WTC11 (cell line): ENCODE measurements around the gene ARMC6. TPM values are rescaled to one million over a fixed set of nuclear protein-coding genes. Genes with fewer than 3 reads are reported as not detected.

Experiments
- ATAC-seq: fragments of 200-7000 bp; cut with Tn5 transposase; 2 replicates; pipeline ENCODE4 v1.10.0; 2021; ENCODE audit warnings: mild to moderate bottlenecking, moderate library complexity
- CTCF ChIA-PET: fragments of 300-600 bp; sonication (Branson Sonifier 250); formaldehyde crosslinking; loops from one replicate; lab custom pipeline; 2021; ENCODE audit warnings: antibody characterized with exemption; lab: Charles Lee
- POLR2A ChIA-PET: fragments of 350-600 bp; sonication (Branson Sonifier 250); formaldehyde crosslinking; loops from one replicate; lab custom pipeline; 2021; ENCODE audit warnings: antibody characterized with exemption; lab: Charles Lee
- DNase-seq: peaks from one replicate; pipeline ENCODE4 v3.0.0; 2021; ENCODE audit warnings: low spot score
- H3K27ac Mint-ChIP-seq: 2 replicates; pipeline ENCODE4 v1.8.0; 2021; ENCODE audit warnings: mixed read lengths
- H3K27me3 Mint-ChIP-seq: 2 replicates; pipeline ENCODE4 v1.8.0; 2021; ENCODE audit warnings: low read depth, mild to moderate bottlenecking, moderate library complexity, mixed read lengths
- H3K36me3 Mint-ChIP-seq: 2 replicates; pipeline ENCODE4 v1.8.0; 2021; ENCODE audit warnings: mixed read lengths
- H3K4me1 Mint-ChIP-seq: 2 replicates; pipeline ENCODE4 v1.8.0; 2022; ENCODE audit warnings: mixed read lengths
- H3K4me3 Mint-ChIP-seq: 2 replicates; pipeline ENCODE4 v1.8.0; 2021; ENCODE audit warnings: mild to moderate bottlenecking, moderate library complexity, mixed read lengths
- H3K9me3 Mint-ChIP-seq: 2 replicates; pipeline ENCODE4 v1.8.0; 2021; ENCODE audit warnings: mixed read lengths
- ATF2 ChIP-seq: sonication (generic); formaldehyde crosslinking; IDR thresholded peaks from 2 replicates; pipeline ENCODE4 v1.8.1; 2022; ENCODE audit warnings: low read depth, missing genetic modification reagents, borderline replicate concordance
- CREM ChIP-seq: sonication (generic); formaldehyde crosslinking; IDR thresholded peaks from 2 replicates; pipeline ENCODE4 v1.8.1; 2022; ENCODE audit warnings: mild to moderate bottlenecking, missing genetic modification reagents, moderate library complexity
- FOXJ3 ChIP-seq: sonication (generic); formaldehyde crosslinking; IDR thresholded peaks from 2 replicates; pipeline ENCODE4 v1.9.0; 2021; ENCODE audit warnings: missing genetic modification reagents, mild to moderate bottlenecking, borderline replicate concordance
- FOXP4 ChIP-seq: sonication (generic); formaldehyde crosslinking; IDR thresholded peaks from 2 replicates; pipeline ENCODE4 v1.8.0; 2022; ENCODE audit warnings: mild to moderate bottlenecking, missing genetic modification reagents
- GTF2I ChIP-seq: fragments of 250-450 bp; sonication (Bioruptor Pico); conservative IDR thresholded peaks from 2 replicates; pipeline ENCODE4 v1.4.0; 2021; ENCODE audit warnings: mild to moderate bottlenecking
- MYBL2 ChIP-seq: sonication (generic); formaldehyde crosslinking; IDR thresholded peaks from 2 replicates; pipeline ENCODE4 v1.8.1; 2023; ENCODE audit warnings: mild to moderate bottlenecking, moderate library complexity, missing genetic modification reagents
- NFATC4 ChIP-seq: fragments of 250-450 bp; sonication (Bioruptor Pico); IDR thresholded peaks from 2 replicates; pipeline ENCODE4 v1.9.0; 2021; ENCODE audit warnings: mild to moderate bottlenecking
- NFE2L1 ChIP-seq: sonication (generic); formaldehyde crosslinking; IDR thresholded peaks from 2 replicates; pipeline ENCODE4 v1.8.1; 2023; ENCODE audit warnings: missing genetic modification reagents
- NFYB ChIP-seq: sonication (generic); formaldehyde crosslinking; conservative IDR thresholded peaks from 2 replicates; pipeline ENCODE4 v1.8.0; 2022; ENCODE audit warnings: low read depth, missing genetic modification reagents
- NR3C1 ChIP-seq: sonication (generic); formaldehyde crosslinking; conservative IDR thresholded peaks from 2 replicates; pipeline ENCODE4 v1.8.1; 2023; ENCODE audit warnings: low read depth, mild to moderate bottlenecking, missing genetic modification reagents
- OVOL2 ChIP-seq: fragments of 250-450 bp; sonication (Bioruptor Pico); IDR thresholded peaks from 2 replicates; pipeline ENCODE4 v1.9.0; 2021; ENCODE audit warnings: mild to moderate bottlenecking, borderline replicate concordance
- SMAD3 ChIP-seq: sonication (generic); formaldehyde crosslinking; IDR thresholded peaks from 2 replicates; pipeline ENCODE4 v1.8.0; 2022; ENCODE audit warnings: missing genetic modification reagents, mild to moderate bottlenecking, borderline replicate concordance
- TCF7 ChIP-seq: sonication (generic); formaldehyde crosslinking; IDR thresholded peaks from 2 replicates; pipeline ENCODE4 v1.8.0; 2022; ENCODE audit warnings: mild to moderate bottlenecking, low read depth, missing genetic modification reagents, moderate library complexity
- ZBTB21 ChIP-seq: sonication (generic); formaldehyde crosslinking; IDR thresholded peaks from 2 replicates; pipeline ENCODE4 v1.8.1; 2023; ENCODE audit warnings: mild to moderate bottlenecking, missing genetic modification reagents, borderline replicate concordance
- ZNF263 ChIP-seq: sonication (generic); formaldehyde crosslinking; IDR thresholded peaks from 2 replicates; pipeline ENCODE4 v1.8.1; 2022; ENCODE audit warnings: low read depth, mild to moderate bottlenecking, moderate library complexity, missing genetic modification reagents
- ZNF317 ChIP-seq: sonication (generic); formaldehyde crosslinking; IDR thresholded peaks from 2 replicates; pipeline ENCODE4 v1.8.1; 2023; ENCODE audit warnings: low read depth, mild to moderate bottlenecking, moderate library complexity, missing genetic modification reagents, borderline replicate concordance
- ZNF416 ChIP-seq: fragments of 250-450 bp; sonication (Bioruptor Pico); IDR thresholded peaks from 2 replicates; pipeline ENCODE4 v1.9.0; 2021; ENCODE audit warnings: mild to moderate bottlenecking, inconsistent platforms
- total RNA-seq: library from RNA; stranded (reverse); gene quantifications from 3 replicates; pipeline ENCODE4 v1.2.3, GENCODE V29; 2021
- TF ChIP-seq, protein P1 (sequence below): sonication (generic); formaldehyde crosslinking; IDR thresholded peaks from 2 replicates; pipeline ENCODE4 v1.8.1; 2022; ENCODE audit warnings: mild to moderate bottlenecking, moderate library complexity, missing genetic modification reagents
- TF ChIP-seq, protein P2 (sequence below): fragments of 250-450 bp; sonication (Bioruptor Pico); conservative IDR thresholded peaks from 2 replicates; pipeline ENCODE4 v1.9.0; 2021; ENCODE audit warnings: mild to moderate bottlenecking
- TF ChIP-seq, protein P3 (sequence below): sonication (generic); formaldehyde crosslinking; IDR thresholded peaks from 2 replicates; pipeline ENCODE4 v1.8.1; 2023; ENCODE audit warnings: mild to moderate bottlenecking, missing genetic modification reagents, moderate library complexity
- TF ChIP-seq, protein P4 (sequence below): sonication (generic); formaldehyde crosslinking; IDR thresholded peaks from 2 replicates; pipeline ENCODE4 v1.8.0; 2022; ENCODE audit warnings: mild to moderate bottlenecking, missing genetic modification reagents

The ARMC6 gene
- total RNA-seq, 1 experiment from 2014 or later = 58.8 TPM

GRCh38 chr19:19004144-19004543, 29.3 kb upstream of the ARMC6 start (continued):
- TF ChIP-seq, protein P1, sequence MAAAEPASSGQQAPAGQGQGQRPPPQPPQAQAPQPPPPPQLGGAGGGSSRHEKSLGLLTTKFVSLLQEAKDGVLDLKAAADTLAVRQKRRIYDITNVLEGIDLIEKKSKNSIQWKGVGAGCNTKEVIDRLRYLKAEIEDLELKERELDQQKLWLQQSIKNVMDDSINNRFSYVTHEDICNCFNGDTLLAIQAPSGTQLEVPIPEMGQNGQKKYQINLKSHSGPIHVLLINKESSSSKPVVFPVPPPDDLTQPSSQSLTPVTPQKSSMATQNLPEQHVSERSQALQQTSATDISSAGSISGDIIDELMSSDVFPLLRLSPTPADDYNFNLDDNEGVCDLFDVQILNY (CRISPR knock-in tag) = no peak
- TF ChIP-seq, protein P2, sequence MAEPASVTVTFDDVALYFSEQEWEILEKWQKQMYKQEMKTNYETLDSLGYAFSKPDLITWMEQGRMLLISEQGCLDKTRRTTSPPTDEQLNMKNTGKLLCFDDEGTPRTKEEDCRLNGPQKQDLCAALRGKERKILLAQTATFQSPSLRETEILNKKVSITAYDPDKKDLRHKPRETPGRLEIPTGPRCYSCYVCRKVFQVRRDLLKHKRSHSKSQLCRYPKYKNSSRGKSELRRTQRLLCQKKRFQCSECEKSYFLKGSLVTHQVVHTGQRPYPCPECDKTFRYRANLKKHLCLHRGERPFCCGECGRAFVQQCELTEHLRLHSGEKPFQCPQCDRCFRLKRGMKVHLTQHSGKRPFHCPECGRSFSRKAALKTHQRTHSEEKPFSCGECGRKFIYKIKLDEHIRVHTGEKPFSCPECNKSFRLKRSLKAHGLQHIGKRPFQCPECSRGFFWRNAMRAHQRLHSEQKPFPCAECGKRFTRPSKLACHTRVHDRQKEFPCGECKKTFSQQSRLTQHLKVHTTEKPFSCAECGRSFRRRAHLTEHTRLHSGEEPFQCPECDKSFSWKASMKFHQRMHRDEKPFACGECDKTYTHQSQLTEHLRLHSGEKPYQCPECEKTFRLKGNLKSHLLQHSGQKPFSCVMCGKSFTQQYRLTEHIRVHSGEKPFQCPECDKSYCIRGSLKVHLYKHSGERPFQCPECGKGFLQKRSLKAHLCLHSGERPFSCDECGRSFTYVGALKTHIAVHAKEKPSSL (CRISPR knock-in tag) = no peak
- TF ChIP-seq ZBTB21 (no peak), OVOL2 (CRISPR knock-in tag) (no peak), NFATC4 (CRISPR knock-in tag) (no peak), NFYB (CRISPR knock-in tag) (no peak), ZNF416 (CRISPR knock-in tag) (no peak), GTF2I (CRISPR knock-in tag) (no peak), FOXJ3 (CRISPR knock-in tag) (no peak), FOXP4 (CRISPR knock-in tag) (no peak)

- Mint-ChIP-seq H3K27me3 (no peaks in the 10 kb centered on the region), H3K9me3 (no peaks in the 10 kb centered on the region), H3K4me3 (no peak overlapping the region), H3K36me3 (peaks cover 75% of the 10 kb centered on the region), H3K27ac (no peak overlapping the region), H3K4me1 (no peaks in the 10 kb centered on the region)
- DNase-seq (no peak), ATAC-seq (no peak)
- POLR2A ChIA-PET = no interaction called here
- CTCF ChIA-PET = no interaction called here
- TF ChIP-seq MYBL2 (CRISPR knock-in tag) = no peak
- TF ChIP-seq, protein P3, sequence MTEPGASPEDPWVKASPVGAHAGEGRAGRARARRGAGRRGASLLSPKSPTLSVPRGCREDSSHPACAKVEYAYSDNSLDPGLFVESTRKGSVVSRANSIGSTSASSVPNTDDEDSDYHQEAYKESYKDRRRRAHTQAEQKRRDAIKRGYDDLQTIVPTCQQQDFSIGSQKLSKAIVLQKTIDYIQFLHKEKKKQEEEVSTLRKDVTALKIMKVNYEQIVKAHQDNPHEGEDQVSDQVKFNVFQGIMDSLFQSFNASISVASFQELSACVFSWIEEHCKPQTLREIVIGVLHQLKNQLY (CRISPR knock-in tag) = no peak
Measured at GRCh38 chr19:19006213-19006612, 27.2 kb upstream of the ARMC6 start.

- H3K4me3 Mint-ChIP-seq = no peak overlapping the region
- H3K4me1 Mint-ChIP-seq = no peaks in the 10 kb centered on the region
- H3K9me3 Mint-ChIP-seq = no peaks in the 10 kb centered on the region
- ATAC-seq = no peak
- no peak overlapping the region for H3K27ac Mint-ChIP-seq
- peaks cover 68% of the 10 kb centered on the region for H3K36me3 Mint-ChIP-seq
- ChIA-PET CTCF (interaction anchor here (1.3 kb wide), 1 partner anchor 144 kb away, joined by 3 read pairs; no protein-coding TSS in a partner anchor), POLR2A (no interaction called here)
- no peaks in the 10 kb centered on the region for H3K27me3 Mint-ChIP-seq
- DNase-seq = no peak
- TF ChIP-seq TCF7 (CRISPR knock-in tag) (no peak), SMAD3 (CRISPR knock-in tag) (no peak), OVOL2 (CRISPR knock-in tag) (no peak), FOXP4 (CRISPR knock-in tag) (no peak), ZNF317 (CRISPR knock-in tag) (no peak), NR3C1 (no peak), CREM (CRISPR knock-in tag) (no peak), ZNF263 (CRISPR knock-in tag) (no peak), ATF2 (CRISPR knock-in tag) (no peak), NFE2L1 (CRISPR knock-in tag) (no peak)
- TF ChIP-seq, protein P2 (CRISPR knock-in tag) = no peak
- TF ChIP-seq, protein P4, sequence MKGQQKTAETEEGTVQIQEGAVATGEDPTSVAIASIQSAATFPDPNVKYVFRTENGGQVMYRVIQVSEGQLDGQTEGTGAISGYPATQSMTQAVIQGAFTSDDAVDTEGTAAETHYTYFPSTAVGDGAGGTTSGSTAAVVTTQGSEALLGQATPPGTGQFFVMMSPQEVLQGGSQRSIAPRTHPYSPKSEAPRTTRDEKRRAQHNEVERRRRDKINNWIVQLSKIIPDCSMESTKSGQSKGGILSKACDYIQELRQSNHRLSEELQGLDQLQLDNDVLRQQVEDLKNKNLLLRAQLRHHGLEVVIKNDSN (CRISPR knock-in tag) = no peak
Measured at GRCh38 chr19:19009951-19010350, 23.5 kb upstream of the ARMC6 start.
